IMR-90 (cell line): ENCODE data around the gene ARMC8. TPM values are rescaled to one million over a fixed set of nuclear protein-coding genes. Genes with fewer than 3 reads are reported as not detected.

Experiments
- ATAC-seq: fragments of 200-7000 bp; cut with Tn5 transposase; 2 replicates; pipeline ENCODE4 v1.9.1; 2020; ENCODE audit warnings: low read depth, mild to moderate bottlenecking, moderate library complexity
- BruUV-seq: library from RNA; stranded (reverse); fragments of 400-500 nt; replicated peaks from 2 replicates; lab custom pipeline; 2021; lab: Mats Ljungman, UMichigan
- CTCF ChIA-PET: fragments of 300-600 bp; formaldehyde crosslinking; extraction: SDS; loops from one replicate; lab custom pipeline; 2021; ENCODE audit warnings: antibody characterized with exemption; lab: Yijun Ruan, JAX
- POLR2A ChIA-PET: fragments of 300-600 bp; sonication (Branson Sonifier 250); formaldehyde crosslinking; loops from one replicate; lab custom pipeline; 2022; ENCODE audit warnings: antibody characterized with exemption; ENCODE audit not compliant: unreplicated experiment; lab: Charles Lee
- DNase-seq: peaks from one replicate; pipeline ENCODE4 v3.0.0; 2013
- H2AFZ ChIP-seq: replicated peaks from 2 replicates; pipeline ENCODE3; 2013; ENCODE audit warnings: low read length, mild to moderate bottlenecking; ENCODE audit not compliant: poor library complexity
- H2AK5ac ChIP-seq: 2 replicates; pipeline ENCODE4 v1.6.1; 2013; ENCODE audit warnings: low read depth, low read length, inconsistent platforms
- H2AK9ac ChIP-seq: replicated peaks from 2 replicates; pipeline ENCODE3; 2013; ENCODE audit warnings: mild to moderate bottlenecking, low read depth, low read length, moderate library complexity; ENCODE audit not compliant: poor library complexity
- H2BK120ac ChIP-seq: 2 replicates; pipeline ENCODE4 v1.6.1; 2013; ENCODE audit warnings: low read depth, low read length, inconsistent platforms
- H2BK15ac ChIP-seq: 3 replicates; pipeline ENCODE4 v1.6.1; 2013; ENCODE audit warnings: low read depth, low read length, inconsistent platforms
- H2BK20ac ChIP-seq: 2 replicates; pipeline ENCODE4 v1.6.1; 2013; ENCODE audit warnings: low read depth, mild to moderate bottlenecking, inconsistent platforms, low read length, moderate library complexity
- H2BK5ac ChIP-seq: 2 replicates; pipeline ENCODE4 v1.6.1; 2013; ENCODE audit warnings: mild to moderate bottlenecking, low read depth, low read length, inconsistent platforms; ENCODE audit not compliant: poor library complexity, severe bottlenecking
- H3K14ac ChIP-seq: replicated peaks from 2 replicates; pipeline ENCODE4 v1.6.1; 2013; ENCODE audit warnings: low read depth, low read length, inconsistent platforms
- H3K18ac ChIP-seq: 2 replicates; pipeline ENCODE4 v1.6.1; 2013; ENCODE audit warnings: low read depth, low read length, control low read depth
- H3K23ac ChIP-seq: 2 replicates; pipeline ENCODE4 v1.6.1; 2013; ENCODE audit warnings: low read depth, low read length, inconsistent platforms
- H3K27ac ChIP-seq: 2 replicates; pipeline ENCODE4 v1.5.1; 2013; ENCODE audit warnings: mild to moderate bottlenecking, control low read depth, low read length; ENCODE audit not compliant: insufficient read depth
- H3K27me3 ChIP-seq: 2 replicates; pipeline ENCODE4 v1.6.1; 2013; ENCODE audit warnings: low read length; ENCODE audit not compliant: control insufficient read depth, insufficient read depth
- H3K36me3 ChIP-seq: 2 replicates; pipeline ENCODE4 v1.6.1; 2013; ENCODE audit warnings: low read length, mixed read lengths; ENCODE audit not compliant: control insufficient read depth, insufficient read depth
- H3K4ac ChIP-seq: 2 replicates; pipeline ENCODE4 v1.6.1; 2013; ENCODE audit warnings: low read depth, low read length, inconsistent platforms
- H3K4me1 ChIP-seq: 2 replicates; pipeline ENCODE4 v1.6.1; 2013; ENCODE audit warnings: low read length, mixed read lengths; ENCODE audit not compliant: control insufficient read depth, insufficient read depth
- H3K4me2 ChIP-seq: 2 replicates; pipeline ENCODE4 v1.6.1; 2013; ENCODE audit warnings: low read depth, mild to moderate bottlenecking, control low read depth, low read length, moderate library complexity
- H3K4me3 ChIP-seq: 2 replicates; pipeline ENCODE4 v1.5.1; 2013; ENCODE audit warnings: low read depth, mild to moderate bottlenecking, control low read depth, low read length, moderate library complexity; ENCODE audit not compliant: insufficient read depth
- H3K56ac ChIP-seq: 2 replicates; pipeline ENCODE4 v1.6.1; 2013; ENCODE audit warnings: low read length, inconsistent platforms; ENCODE audit not compliant: insufficient read depth; ENCODE audit errors: extremely low read depth
- H3K79me1 ChIP-seq, 2 experiments: 2 replicates each; pipeline ENCODE4 v1.6.1; 2013; ENCODE audit warnings: low read length in 2 of 2, inconsistent platforms in 1 of 2, low read depth in 1 of 2
- H3K9ac ChIP-seq: 2 replicates; pipeline ENCODE4 v1.6.1; 2013; ENCODE audit warnings: low read depth, low read length, control low read depth
- H3K9me1 ChIP-seq: 2 replicates; pipeline ENCODE4 v1.6.1; 2013; ENCODE audit warnings: low read length, inconsistent platforms; ENCODE audit not compliant: insufficient read depth
- H3K9me3 ChIP-seq: 2 replicates; pipeline ENCODE4 v1.6.1; 2013; ENCODE audit warnings: low read length; ENCODE audit not compliant: control insufficient read depth, insufficient read depth
- H4K20me1 ChIP-seq: 2 replicates; pipeline ENCODE4 v1.6.1; 2013; ENCODE audit warnings: low read length, inconsistent platforms; ENCODE audit not compliant: insufficient read depth
- H4K5ac ChIP-seq: 2 replicates; pipeline ENCODE4 v1.6.1; 2013; ENCODE audit warnings: mild to moderate bottlenecking, low read depth, low read length, control low read depth
- H4K8ac ChIP-seq, 2 experiments: 2 replicates each; pipeline ENCODE4 v1.6.1; 2013; ENCODE audit warnings: low read depth in 2 of 2, low read length in 2 of 2, control low read depth in 1 of 2, inconsistent platforms in 1 of 2
- H4K91ac ChIP-seq: 2 replicates; pipeline ENCODE4 v1.6.1; 2013; ENCODE audit warnings: low read depth, low read length, inconsistent platforms; ENCODE audit not compliant: insufficient read depth
- CEBPB ChIP-seq: IDR thresholded peaks from 2 replicates; pipeline ENCODE4 v1.6.1; 2012; ENCODE audit warnings: low read depth, low read length, improper control_type of control experiment
- MXI1 ChIP-seq: IDR thresholded peaks from 2 replicates; pipeline ENCODE4 v1.6.1; 2012; ENCODE audit warnings: low read depth, mild to moderate bottlenecking, low read length, moderate library complexity, borderline replicate concordance
- POLR2A ChIP-seq: IDR thresholded peaks from 2 replicates; pipeline ENCODE4 v1.6.1; 2012; ENCODE audit warnings: mild to moderate bottlenecking, low read depth, low read length
- RAD21 ChIP-seq: IDR thresholded peaks from 2 replicates; pipeline ENCODE4 v1.6.1; 2012; ENCODE audit warnings: low read length, improper control_type of control experiment
- WGBS, 2 experiments: methylation state at CpG; one replicate each; pipeline versions ENCODE4 v1.1.5 to v1.1.7; 2013; ENCODE audit warnings: missing lambda C conversion rate in 2 of 2; ENCODE audit not compliant: insufficient read length in 1 of 2; ENCODE audit errors: extremely low coverage in 2 of 2; 5-methylcytosine and 5-hydroxymethylcytosine counted together
- dilution Hi-C: fragments of 300-500 bp; cut with HindIII; formaldehyde crosslinking; loops from one replicate; pipeline ENCODE4 v1.14.3; 2018; ENCODE audit warnings: low sequenced_read_pairs; ENCODE audit not compliant: unreplicated experiment
- in situ Hi-C: fragments of 300-500 bp; cut with MboI; formaldehyde crosslinking; loops from 3 replicates; pipeline ENCODE4 v1.14.3; 2019; ENCODE audit warnings: low sequenced_read_pairs, inconsistent platforms, mixed read lengths
- intact Hi-C: fragments of 100-400 bp; cut with micrococcal nuclease; formaldehyde crosslinking; loops from 2 replicates; pipeline ENCODE4 v1.10.0; 2022
- polyA plus RNA-seq, 3 experiments: library from polyadenylated mRNA; depleted of rRNA; stranded (reverse); fragments of >200 nt; gene quantifications; 2 replicates each; pipeline ENCODE4 v1.2.3, GENCODE V29; 2012; ENCODE audit warnings: low replicate concordance in 1 of 3
- total RNA-seq: library from RNA; depleted of rRNA; stranded (reverse); fragments of >200 nt; gene quantifications from 2 replicates; pipeline ENCODE4 v1.2.3, GENCODE V29; 2012
- TF ChIP-seq, protein P1 (sequence below): fragments of 150-350 bp; IDR thresholded peaks from 2 replicates; pipeline ENCODE4 v1.6.1; 2016; ENCODE audit warnings: low read depth, mild to moderate bottlenecking, low read length, moderate library complexity, borderline replicate concordance

ARMC8 gene
- total and polyA plus RNA-seq, 2 of the 4 experiments (the other 2 are of a cell fraction) = 39.1 to 75.1 TPM

DNA sequence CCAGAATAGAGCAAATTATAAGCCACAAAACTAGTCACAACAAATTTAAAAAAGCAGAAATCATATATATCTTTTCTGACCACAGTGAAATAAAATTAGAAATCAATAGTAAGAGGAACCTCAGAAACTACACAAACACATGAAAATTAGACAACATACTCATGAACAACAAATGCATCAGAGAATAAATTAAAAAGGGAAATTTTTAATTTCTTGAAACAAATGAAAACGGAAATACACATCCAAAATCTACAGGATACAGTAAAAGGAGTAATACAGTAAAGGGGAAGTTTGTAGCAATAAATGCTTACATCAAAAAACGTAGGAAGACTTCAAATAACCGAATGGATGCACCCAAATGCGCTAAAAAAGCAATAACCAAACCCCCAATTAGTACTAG is 123.4 kb downstream of the ARMC8 start:
- POLR2A ChIA-PET = no interaction called here
- H3K18ac ChIP-seq = no peak overlapping the region
- dilution Hi-C loops (no loop called here), in situ Hi-C loops (no loop called here), intact Hi-C loops (no loop called here)
- H3K14ac ChIP-seq = no peak overlapping the region
- H3K9me1 ChIP-seq = no peaks in the 10 kb centered on the region
- H2BK5ac ChIP-seq = no peak overlapping the region
- H2BK120ac ChIP-seq = no peak overlapping the region
- H3K4ac ChIP-seq = no peak overlapping the region
- no peak overlapping the region for H2AK9ac ChIP-seq
- H3K36me3 ChIP-seq = no peaks in the 10 kb centered on the region
- H4K91ac ChIP-seq = no peak overlapping the region
- H3K23ac ChIP-seq = no peak overlapping the region
- no peaks in the 10 kb centered on the region; the same call in none of the 2 replicates for H3K27me3 ChIP-seq
- no peak overlapping the region for H4K8ac ChIP-seq
- no peak for TF ChIP-seq POLR2A
- TF ChIP-seq CEBPB = no peak
- no peak for TF ChIP-seq MXI1
- TF ChIP-seq, protein P1, sequence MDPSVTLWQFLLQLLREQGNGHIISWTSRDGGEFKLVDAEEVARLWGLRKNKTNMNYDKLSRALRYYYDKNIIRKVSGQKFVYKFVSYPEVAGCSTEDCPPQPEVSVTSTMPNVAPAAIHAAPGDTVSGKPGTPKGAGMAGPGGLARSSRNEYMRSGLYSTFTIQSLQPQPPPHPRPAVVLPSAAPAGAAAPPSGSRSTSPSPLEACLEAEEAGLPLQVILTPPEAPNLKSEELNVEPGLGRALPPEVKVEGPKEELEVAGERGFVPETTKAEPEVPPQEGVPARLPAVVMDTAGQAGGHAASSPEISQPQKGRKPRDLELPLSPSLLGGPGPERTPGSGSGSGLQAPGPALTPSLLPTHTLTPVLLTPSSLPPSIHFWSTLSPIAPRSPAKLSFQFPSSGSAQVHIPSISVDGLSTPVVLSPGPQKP = no peak
- TF ChIP-seq RAD21 = no peak
- H2AFZ ChIP-seq = no peak overlapping the region
- CTCF ChIA-PET = no interaction called here
- no peaks in the 10 kb centered on the region for H4K20me1 ChIP-seq
- no peaks in the 10 kb centered on the region for H3K79me1 ChIP-seq
- peaks cover 19% of the 10 kb centered on the region for H3K9me3 ChIP-seq
- no peak overlapping the region for H4K5ac ChIP-seq
- H2BK20ac ChIP-seq = no peak overlapping the region
- ATAC-seq (no peak), DNase-seq (no peak)
- no peak overlapping the region for H3K27ac ChIP-seq
- no peak overlapping the region for H3K9ac ChIP-seq
- no CpG with 5 or more reads among the region's 4 CpGs for WGBS, 2 experiments
- H3K4me1 ChIP-seq = no peaks in the 10 kb centered on the region
- H2BK15ac ChIP-seq = no peak overlapping the region
- no peak overlapping the region for H3K56ac ChIP-seq
- no peak overlapping the region for H2AK5ac ChIP-seq
- BruUV-seq = no TSS peak
- no peak overlapping the region for H3K4me3 ChIP-seq
- H3K4me2 ChIP-seq = no peak overlapping the region
